GM23248 (cell line): ENCODE data around the gene PATE4.

Experiments
- EZH2 ChIP-seq: fragments of 200-600 bp; sonication (generic); IDR thresholded peaks from 2 replicates; pipeline ENCODE4 v1.6.1; 2018; ENCODE audit warnings: antibody characterized with exemption, mild to moderate bottlenecking; ENCODE audit not compliant: insufficient read depth, poor library complexity, severe bottlenecking
- EZH2phosphoT487 ChIP-seq: fragments of 200-600 bp; sonication (generic); IDR thresholded peaks from 2 replicates; pipeline ENCODE4 v1.6.1; 2018; ENCODE audit warnings: antibody characterized with exemption, moderate library complexity, mild to moderate bottlenecking, low read depth; ENCODE audit not compliant: insufficient read depth

DNA sequence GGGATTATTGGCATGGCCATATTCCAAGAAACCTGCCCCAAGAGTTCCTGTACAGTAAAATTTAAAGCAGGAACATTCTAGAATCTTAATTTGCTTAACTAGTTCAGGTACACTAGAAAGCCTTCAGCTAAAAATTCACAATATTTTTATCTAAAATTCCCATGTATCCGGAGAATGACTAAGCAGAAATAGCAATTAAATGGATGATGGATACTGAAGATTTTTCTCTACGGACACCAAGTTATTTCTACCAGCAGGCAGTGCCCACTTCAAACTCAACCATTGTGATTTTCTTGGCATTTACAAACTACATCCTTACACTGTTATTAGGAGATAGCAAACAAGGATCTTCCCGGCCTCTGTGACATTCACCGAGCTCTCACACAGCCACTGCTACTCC is 42.3 kb upstream of the PATE4 start:
- TF ChIP-seq EZH2phosphoT487, result no peak
- no peak for TF ChIP-seq EZH2
